ENCODE data around the gene CDC45.

Gene CDC45

DNA sequence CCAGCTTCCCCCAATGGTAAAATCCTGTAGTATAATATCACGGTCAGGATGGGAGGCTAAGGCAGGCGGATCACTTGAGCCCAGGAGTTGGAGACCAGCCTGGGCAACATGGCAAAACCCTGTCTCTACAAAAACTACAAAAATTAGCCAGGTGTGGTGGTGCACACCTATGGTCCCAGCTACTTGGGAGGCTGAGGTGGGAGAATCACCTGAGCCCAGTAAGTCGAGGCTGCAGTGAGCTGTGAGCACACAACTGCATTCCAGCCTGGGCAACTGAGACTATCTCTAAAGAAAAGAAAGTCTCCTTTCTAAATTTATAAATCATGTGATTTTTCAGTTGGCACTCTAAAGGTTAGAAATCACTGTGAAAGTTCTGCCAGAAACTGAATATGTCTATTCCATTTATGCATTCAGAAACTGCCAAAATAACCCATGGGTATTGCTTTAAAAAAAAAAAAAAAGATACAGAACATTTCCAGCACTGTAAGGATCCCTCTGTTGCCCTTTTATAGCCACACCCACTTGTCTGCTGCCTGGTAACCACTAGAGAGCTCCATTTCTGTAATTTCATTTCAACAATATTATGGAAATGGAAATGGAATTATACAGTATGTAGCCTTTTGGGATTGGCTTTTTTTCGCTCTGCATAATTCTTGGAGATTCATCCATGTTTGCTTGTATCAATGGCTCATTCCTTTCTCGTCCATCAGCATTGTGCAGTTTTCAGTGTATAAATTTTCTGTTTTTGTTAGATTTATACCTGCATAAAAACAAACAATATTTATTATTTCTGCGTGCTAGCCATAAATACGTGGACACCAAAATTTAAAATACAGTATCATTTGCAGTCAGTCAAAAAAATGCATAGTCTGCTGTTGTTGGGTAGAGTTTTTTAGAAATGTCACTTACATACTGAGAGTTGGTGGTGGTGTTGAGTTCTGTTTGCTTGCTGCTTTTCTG, 9.4 kb downstream of the CDC45 start:
- Mint-ChIP-seq H3K27ac (no peak overlapping the region), H3K9me3 (no peaks in the 10 kb centered on the region), H3K4me3 (no peak overlapping the region), H3K4me1 (ENCODE audit: low read depth) (peaks cover 22% of the 10 kb centered on the region), H3K36me3 (ENCODE audit: low read depth) (peaks cover 91% of the 10 kb centered on the region), H3K27me3 (no peaks in the 10 kb centered on the region)
- no peak for DNase-seq

- no peak overlapping the region for H3K4me3 Mint-ChIP-seq
- H3K4me1 Mint-ChIP-seq (ENCODE audit: low read depth): peaks cover 23% of the 10 kb centered on the region
- no peaks in the 10 kb centered on the region for H3K27me3 Mint-ChIP-seq
- H3K27ac Mint-ChIP-seq: no peak overlapping the region
- peaks cover 91% of the 10 kb centered on the region for H3K36me3 Mint-ChIP-seq (ENCODE audit: low read depth)
- DNase-seq: no peak
- no peaks in the 10 kb centered on the region for H3K9me3 Mint-ChIP-seq
Measured at GRCh38 chr22:19490628-19491230, 11.0 kb downstream of the CDC45 start.

DNA sequence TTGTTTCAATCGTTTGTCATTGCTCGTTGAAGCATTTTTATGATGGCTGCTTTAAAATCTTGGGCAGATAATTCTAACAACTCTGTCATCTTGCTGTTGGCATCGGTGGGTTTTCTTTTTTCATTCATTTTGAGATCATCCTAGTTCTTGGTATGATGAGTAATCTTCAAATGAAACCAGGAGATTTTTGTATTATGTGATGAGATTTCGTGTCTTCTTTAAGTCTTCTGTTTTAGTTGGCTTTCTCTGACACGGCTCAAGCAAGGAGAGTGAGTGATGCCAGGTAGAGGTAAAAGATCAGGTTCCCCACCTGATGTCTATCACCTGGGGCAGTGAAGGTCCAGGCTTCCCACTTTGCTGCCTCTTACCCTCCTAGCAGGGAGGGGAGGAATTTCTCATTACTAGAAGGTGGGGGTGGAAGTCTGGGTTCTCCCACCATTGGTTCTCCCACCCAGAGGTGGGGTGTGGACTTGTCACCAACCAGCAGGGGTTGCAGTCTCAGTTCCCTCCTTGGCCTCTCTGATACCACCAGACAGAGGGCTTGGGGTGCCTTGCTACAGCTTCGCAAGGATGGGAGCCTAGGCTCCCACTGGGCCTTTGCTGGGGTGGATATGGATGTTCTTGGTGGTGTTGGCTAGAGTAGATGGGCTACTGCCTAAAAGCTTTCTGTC, 12.9 kb downstream of the CDC45 start:
- H3K4me3 Mint-ChIP-seq: no peak overlapping the region
- peak overlapping the region; percentile 24 for H3K27ac Mint-ChIP-seq
- no peaks in the 10 kb centered on the region for H3K9me3 Mint-ChIP-seq

DNA sequence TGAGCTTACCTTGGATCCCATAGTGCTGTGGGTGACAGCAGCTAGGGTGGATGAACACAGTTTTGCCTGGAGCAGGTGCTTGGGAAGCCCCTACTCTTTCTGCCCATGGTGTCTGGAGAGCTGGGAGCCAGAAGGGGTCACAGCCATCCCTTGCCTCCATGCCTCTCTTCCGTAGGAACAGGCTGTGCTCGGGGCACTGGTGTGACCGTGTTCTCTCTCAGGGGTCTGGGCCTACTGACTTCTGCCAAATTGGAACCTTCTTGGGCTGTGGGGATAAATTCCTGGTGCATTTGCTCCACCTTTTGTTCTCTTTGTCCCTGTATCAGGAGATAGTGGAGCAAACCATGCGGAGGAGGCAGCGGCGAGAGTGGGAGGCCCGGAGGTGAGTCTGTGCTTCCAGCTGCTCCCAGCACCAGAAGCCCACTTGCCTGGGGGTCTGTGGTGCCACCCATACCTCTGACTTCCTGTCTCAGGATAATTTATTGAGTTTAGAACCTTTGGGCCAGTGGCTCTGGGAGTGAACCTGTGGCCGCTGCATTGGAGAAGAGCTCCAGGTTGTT, 14.4 kb downstream of the CDC45 start:
- H3K9me3 Mint-ChIP-seq: no peaks in the 10 kb centered on the region
- no peak for DNase-seq
- H3K27me3 Mint-ChIP-seq: no peaks in the 10 kb centered on the region
- H3K36me3 Mint-ChIP-seq (ENCODE audit: low read depth): peaks cover 98% of the 10 kb centered on the region
- no peak overlapping the region for H3K27ac Mint-ChIP-seq
- H3K4me3 Mint-ChIP-seq: no peak overlapping the region
- peaks cover 23% of the 10 kb centered on the region for H3K4me1 Mint-ChIP-seq (ENCODE audit: low read depth)

More for the DNA sequence above, 12.9 kb downstream of the CDC45 start:
- H3K27me3 Mint-ChIP-seq: no peaks in the 10 kb centered on the region
- peaks cover 98% of the 10 kb centered on the region for H3K36me3 Mint-ChIP-seq (ENCODE audit: low read depth)
- DNase-seq: no peak
- peaks cover 25% of the 10 kb centered on the region for H3K4me1 Mint-ChIP-seq (ENCODE audit: low read depth)

DNA sequence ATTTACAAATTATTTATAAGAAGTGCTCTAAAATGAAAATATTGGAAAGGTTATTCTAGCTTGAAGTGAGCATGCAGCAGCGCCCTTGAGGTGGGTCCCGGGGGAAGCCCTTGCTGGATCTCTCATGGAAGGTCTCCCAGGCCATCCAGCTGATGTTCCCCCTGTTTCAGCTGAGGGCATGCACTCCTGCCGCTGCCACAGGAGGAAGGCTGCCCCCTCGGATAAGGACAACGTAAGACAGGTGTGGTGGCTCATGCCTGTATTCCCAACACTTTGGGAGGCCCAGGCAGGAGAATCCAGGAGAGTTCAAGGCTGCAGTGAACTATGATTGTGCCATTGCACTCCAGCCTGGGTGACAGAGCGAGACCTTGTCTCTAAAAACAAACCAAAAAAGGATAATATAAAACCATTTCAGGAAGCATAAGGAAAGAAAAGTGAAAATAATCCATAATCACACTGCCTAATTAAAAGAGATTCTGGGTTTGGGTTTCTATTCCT, 15.0 kb downstream of the CDC45 start:
- peaks cover 98% of the 10 kb centered on the region for H3K36me3 Mint-ChIP-seq (ENCODE audit: low read depth)

GRCh38 chr22:19495562-19496323, 16.0 kb downstream of the CDC45 start:
- no peak for DNase-seq
- H3K4me3 Mint-ChIP-seq: no peak overlapping the region
- H3K4me1 Mint-ChIP-seq (ENCODE audit: low read depth): peaks cover 22% of the 10 kb centered on the region
- peaks cover 100% of the 10 kb centered on the region for H3K36me3 Mint-ChIP-seq (ENCODE audit: low read depth)
- no peak overlapping the region for H3K27ac Mint-ChIP-seq
- H3K9me3 Mint-ChIP-seq: no peaks in the 10 kb centered on the region
- no peaks in the 10 kb centered on the region for H3K27me3 Mint-ChIP-seq

More for the DNA sequence above, 15.0 kb downstream of the CDC45 start:
- Mint-ChIP-seq H3K27me3 (no peaks in the 10 kb centered on the region), H3K9me3 (no peaks in the 10 kb centered on the region), H3K27ac (no peak overlapping the region), H3K4me1 (ENCODE audit: low read depth) (peaks cover 23% of the 10 kb centered on the region), H3K4me3 (no peak overlapping the region)
- DNase-seq: no peak

- Mint-ChIP-seq H3K4me3 (no peak overlapping the region), H3K4me1 (ENCODE audit: low read depth) (peaks cover 22% of the 10 kb centered on the region), H3K36me3 (ENCODE audit: low read depth) (peaks cover 100% of the 10 kb centered on the region), H3K9me3 (no peaks in the 10 kb centered on the region), H3K27ac (no peak overlapping the region), H3K27me3 (no peaks in the 10 kb centered on the region)
- DNase-seq: no peak
Measured at GRCh38 chr22:19496324-19496630, 16.6 kb downstream of the CDC45 start.

- Mint-ChIP-seq H3K4me3 (no peak overlapping the region), H3K9me3 (no peaks in the 10 kb centered on the region), H3K36me3 (ENCODE audit: low read depth) (peaks cover 100% of the 10 kb centered on the region), H3K4me1 (ENCODE audit: low read depth) (peaks cover 15% of the 10 kb centered on the region), H3K27ac (no peak overlapping the region), H3K27me3 (no peaks in the 10 kb centered on the region)
- DNase-seq: no peak
Measured at GRCh38 chr22:19497245-19497644, 17.5 kb downstream of the CDC45 start.

DNA sequence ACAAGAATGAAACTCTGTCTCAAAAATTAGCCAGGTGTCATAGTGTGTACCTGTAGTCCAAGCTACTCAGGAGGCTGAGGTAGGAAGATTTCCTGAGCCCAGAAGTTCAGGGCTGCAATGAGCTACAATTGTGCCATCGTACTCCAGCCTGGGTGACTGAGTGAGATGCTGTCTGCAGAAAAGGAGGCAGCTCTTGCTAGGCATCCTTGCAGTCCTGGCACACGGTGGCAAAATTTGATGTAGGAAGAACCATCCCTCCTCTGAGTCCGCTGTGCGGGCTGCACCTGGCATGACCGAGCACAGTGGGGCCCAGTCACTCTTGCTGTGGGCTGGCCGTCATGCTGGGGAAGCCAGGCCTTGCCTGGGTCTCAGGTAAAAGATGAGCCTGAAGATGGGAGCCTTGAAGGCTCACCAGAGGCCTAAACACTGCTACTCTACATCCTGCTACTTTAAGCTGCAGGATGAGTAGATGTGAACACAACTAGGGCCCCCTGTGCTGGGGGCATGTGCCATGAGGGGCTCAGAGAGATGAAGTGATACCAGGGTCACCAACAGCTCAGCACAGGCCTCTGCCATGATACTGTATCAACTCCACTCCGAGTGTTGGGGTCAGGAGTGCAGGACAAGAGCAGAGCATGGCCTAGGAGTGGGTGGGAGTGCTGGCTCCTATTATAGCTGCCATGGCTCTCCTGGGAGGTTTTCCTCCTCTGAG, 18.6 kb downstream of the CDC45 start:
- peaks cover 5% of the 10 kb centered on the region for H3K4me1 Mint-ChIP-seq (ENCODE audit: low read depth)
- H3K27ac Mint-ChIP-seq: no peak overlapping the region
- DNase-seq: no peak
- no peaks in the 10 kb centered on the region for H3K9me3 Mint-ChIP-seq
- no peaks in the 10 kb centered on the region for H3K27me3 Mint-ChIP-seq
- H3K36me3 Mint-ChIP-seq (ENCODE audit: low read depth): peaks cover 100% of the 10 kb centered on the region
- no peak overlapping the region for H3K4me3 Mint-ChIP-seq

DNA sequence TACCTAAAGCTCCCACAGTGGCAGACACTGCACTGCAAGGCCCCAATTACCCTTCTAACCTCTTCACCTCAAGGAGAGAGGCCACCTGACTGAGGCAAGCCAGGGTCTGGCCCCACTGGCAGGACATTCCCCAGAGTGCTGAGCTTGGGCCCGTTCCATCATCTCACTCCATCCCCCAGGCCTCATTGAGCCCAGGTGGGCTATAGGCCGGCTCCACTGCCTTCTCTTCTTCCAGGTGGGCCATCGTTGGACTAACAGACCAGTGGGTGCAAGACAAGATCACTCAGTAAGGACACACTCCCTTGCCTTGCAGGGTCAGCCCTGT, 19.1 kb downstream of the CDC45 start:
- DNase-seq: no peak
- H3K4me3 Mint-ChIP-seq: no peak overlapping the region
- H3K27ac Mint-ChIP-seq: no peak overlapping the region
- H3K9me3 Mint-ChIP-seq: no peaks in the 10 kb centered on the region
- H3K36me3 Mint-ChIP-seq (ENCODE audit: low read depth): peaks cover 100% of the 10 kb centered on the region
- H3K4me1 Mint-ChIP-seq (ENCODE audit: low read depth): peaks cover 6% of the 10 kb centered on the region
- H3K27me3 Mint-ChIP-seq: no peaks in the 10 kb centered on the region

GRCh38 chr22:19499236-19499879, 19.6 kb downstream of the CDC45 start:
- H3K27ac Mint-ChIP-seq: no peak overlapping the region
- peaks cover 9% of the 10 kb centered on the region for H3K4me1 Mint-ChIP-seq (ENCODE audit: low read depth)
- peaks cover 100% of the 10 kb centered on the region for H3K36me3 Mint-ChIP-seq (ENCODE audit: low read depth)
- DNase-seq: no peak
- H3K27me3 Mint-ChIP-seq: no peaks in the 10 kb centered on the region
- H3K9me3 Mint-ChIP-seq: no peaks in the 10 kb centered on the region
- no peak overlapping the region for H3K4me3 Mint-ChIP-seq

GRCh38 chr22:19499880-19500242, 20.1 kb downstream of the CDC45 start:
- no peak for DNase-seq
- Mint-ChIP-seq H3K36me3 (ENCODE audit: low read depth) (peaks cover 100% of the 10 kb centered on the region), H3K4me1 (ENCODE audit: low read depth) (peaks cover 11% of the 10 kb centered on the region), H3K27ac (no peak overlapping the region), H3K9me3 (no peaks in the 10 kb centered on the region), H3K27me3 (no peaks in the 10 kb centered on the region), H3K4me3 (no peak overlapping the region)

DNA sequence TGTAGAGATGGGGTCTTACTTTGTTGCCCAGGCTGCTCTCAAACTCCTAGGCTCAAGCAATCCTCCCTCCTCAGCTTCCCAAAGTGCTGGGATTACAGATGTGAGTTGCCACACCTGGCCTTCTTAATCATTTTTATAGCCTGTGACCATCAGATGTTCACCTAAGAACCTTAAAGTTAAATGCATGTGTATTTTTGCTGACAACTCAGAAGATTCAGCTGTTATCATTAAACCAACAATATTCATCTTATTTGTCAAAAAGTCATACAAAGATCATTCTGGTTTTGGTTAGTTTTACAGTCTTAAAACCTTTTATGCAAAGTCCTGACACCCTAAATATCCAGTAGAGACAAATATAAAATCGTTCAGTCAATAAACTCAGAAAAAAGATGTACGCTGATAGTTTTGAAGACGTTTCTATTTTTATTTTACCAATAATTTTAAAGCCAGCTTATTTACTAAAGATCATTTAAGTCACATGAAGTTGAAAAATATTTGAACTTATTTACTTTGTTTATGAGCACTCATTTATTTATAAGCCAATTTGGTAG, 22.3 kb downstream of the CDC45 start:
- Mint-ChIP-seq H3K9me3 (no peaks in the 10 kb centered on the region), H3K4me3 (no peak overlapping the region), H3K27ac (no peak overlapping the region), H3K4me1 (ENCODE audit: low read depth) (peaks cover 19% of the 10 kb centered on the region), H3K36me3 (ENCODE audit: low read depth) (peaks cover 100% of the 10 kb centered on the region), H3K27me3 (no peaks in the 10 kb centered on the region)
- DNase-seq: no peak
